ENCODE measurements around the gene ARMH1.
A peak's percentile ranks its signal among the peaks of the same experiment; 100 is the strongest.
"Not testable (repeated sequence)": the region's sequence is repeated elsewhere in the genome, so short reads cannot be mapped to it uniquely, and the experiment has no call there.

Gene ARMH1

DNA sequence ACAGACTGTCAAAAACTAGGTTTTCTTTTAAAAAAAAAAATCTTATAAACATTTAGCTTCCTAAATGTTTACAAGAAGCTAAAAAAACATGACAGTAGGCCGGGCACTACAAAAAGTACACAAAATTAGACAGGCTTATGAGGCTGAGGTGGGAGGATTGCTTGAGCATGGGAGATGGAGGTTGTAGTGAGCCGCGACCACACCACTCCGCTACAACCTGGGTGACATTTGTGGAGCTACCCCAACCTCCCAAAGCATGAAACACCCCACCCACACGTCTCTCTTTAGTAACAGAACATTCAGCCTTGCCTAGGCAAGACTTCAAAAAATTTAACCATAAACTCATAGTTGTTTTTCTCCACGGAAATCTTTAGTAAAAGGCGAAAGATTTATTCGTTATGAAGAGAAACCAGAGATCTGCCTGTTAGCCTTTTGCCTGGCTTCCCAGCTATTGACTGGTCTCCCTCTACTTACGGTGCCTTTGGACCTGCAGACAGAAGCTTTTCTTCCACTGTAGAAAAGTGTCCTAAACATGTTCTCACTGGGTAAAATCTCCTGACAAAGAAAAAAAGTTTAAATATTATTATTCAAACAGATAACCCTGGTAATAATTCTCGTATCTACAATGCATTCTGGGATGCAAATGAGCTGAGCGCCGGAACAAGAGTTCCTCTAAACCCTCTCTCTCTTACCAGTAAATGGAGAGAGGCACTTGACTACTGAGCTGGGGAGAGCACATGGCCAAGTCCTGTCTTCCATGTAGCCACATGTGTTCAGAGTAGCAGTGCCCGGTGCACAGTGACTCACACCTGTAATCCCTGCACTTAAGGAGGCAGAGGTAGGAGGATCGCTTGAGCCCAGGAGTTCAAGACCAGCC lies 47.2 kb downstream of the ARMH1 start:
- peak in 2 of 3 experiments; percentile 52 to 62 for DNase-seq (ENCODE audit: low read depth in 3 of 3)

GRCh38 chr1:44723064-44723463 lies 48.5 kb downstream of the ARMH1 start:
- no peak for DNase-seq (ENCODE audit: low read depth in 3 of 3)

- DNase-seq (ENCODE audit: low read depth in 3 of 3), result peak in 1 of 3 experiments; percentile 34
Observed at GRCh38 chr1:44723496-44724295, 49.2 kb downstream of the ARMH1 start.

GRCh38 chr1:44724296-44724954 lies 49.9 kb downstream of the ARMH1 start:
- no peak for DNase-seq (ENCODE audit: low read depth in 3 of 3)

- DNase-seq (ENCODE audit: low read depth in 3 of 3), result no peak
Observed at GRCh38 chr1:44724955-44725698, 50.6 kb downstream of the ARMH1 start.

GRCh38 chr1:44730741-44731512 lies 56.4 kb downstream of the ARMH1 start, which contains the start of gene RNU5D-1:
TSS of gene RNU5D-1 (minus strand) at chr1:44731170.
- DNase-seq (ENCODE audit: low read depth in 3 of 3), result peak; percentile 86 to 90 (median 90)

- DNase-seq (ENCODE audit: low read depth in 3 of 3), result no peak
Observed at GRCh38 chr1:44733365-44733764, 58.9 kb downstream of the ARMH1 start.

GRCh38 chr1:44733784-44734183 lies 59.3 kb downstream of the ARMH1 start:
- no peak for DNase-seq (ENCODE audit: low read depth in 3 of 3)

DNA sequence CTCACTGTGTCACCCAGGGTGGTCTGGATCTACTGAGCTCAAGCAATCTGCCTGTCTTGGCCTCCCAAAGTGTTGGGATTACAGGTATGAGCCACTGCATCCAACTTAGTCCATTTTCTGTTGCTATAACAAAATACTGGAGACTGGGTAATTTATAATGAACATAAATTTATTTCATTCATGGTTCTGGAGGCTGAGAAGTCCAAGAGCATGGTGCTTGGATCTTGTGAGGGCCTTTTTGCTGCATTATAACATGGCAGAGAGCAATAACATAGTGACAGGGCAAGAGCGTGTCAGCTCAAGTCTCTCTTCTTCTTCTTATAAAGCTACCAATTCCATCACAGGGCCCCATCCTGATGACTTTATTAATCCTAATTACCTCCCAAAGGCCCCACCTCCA lies 61.5 kb downstream of the ARMH1 start:
- no peak for DNase-seq (ENCODE audit: low read depth in 3 of 3)

DNA sequence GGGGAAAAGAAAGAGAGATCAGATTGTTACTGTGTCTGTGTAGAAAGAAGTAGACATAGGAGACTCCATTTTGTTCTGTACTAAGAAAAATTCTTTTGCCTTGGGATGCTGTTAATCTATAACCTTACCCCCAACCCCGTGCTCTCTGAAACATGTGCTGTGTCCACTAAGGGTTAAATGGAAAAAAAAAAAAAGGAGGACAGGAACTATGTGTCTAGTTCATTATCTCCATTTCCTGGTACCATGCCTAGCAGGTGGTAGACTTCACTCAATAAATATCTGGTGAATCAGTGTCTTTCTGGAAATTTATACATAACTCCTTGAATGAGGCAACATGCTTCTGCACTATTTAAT lies 64.4 kb downstream of the ARMH1 start:
- not testable (repeated sequence) for DNase-seq (ENCODE audit: low read depth in 3 of 3)

- peak; percentile 95 for DNase-seq (ENCODE audit: low read depth in 3 of 3)
Observed at GRCh38 chr1:44739307-44740178, 65.0 kb downstream of the ARMH1 start, which contains the start of gene KIF2C. TSS of gene KIF2C (plus strand) at chr1:44739837. CDS start at chr1:44739933, 96 bp downstream.

GRCh38 chr1:44740179-44740617 lies 65.7 kb downstream of the ARMH1 start:
- no peak for DNase-seq (ENCODE audit: low read depth in 3 of 3)

DNA sequence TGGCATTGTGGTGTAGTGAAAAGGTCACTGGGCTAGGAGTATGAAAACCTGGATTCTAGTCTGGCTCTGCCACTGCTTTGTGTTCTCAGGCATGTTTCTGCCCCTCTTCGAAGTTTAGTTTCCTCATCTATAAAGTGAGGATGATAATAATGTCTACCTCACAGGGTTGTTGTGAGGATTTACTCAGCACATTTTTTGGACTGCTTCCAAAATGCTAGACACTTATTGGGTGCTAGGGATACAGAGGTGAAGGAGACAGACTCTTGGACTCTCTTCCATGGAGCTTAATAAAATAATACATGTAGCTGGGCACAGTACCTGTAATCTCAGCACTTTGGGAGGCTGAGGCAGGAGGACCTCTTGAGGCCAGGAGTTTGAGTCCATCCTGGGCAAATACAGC lies 68.7 kb downstream of the ARMH1 start:
- no peak for DNase-seq (ENCODE audit: low read depth in 3 of 3)

DNA sequence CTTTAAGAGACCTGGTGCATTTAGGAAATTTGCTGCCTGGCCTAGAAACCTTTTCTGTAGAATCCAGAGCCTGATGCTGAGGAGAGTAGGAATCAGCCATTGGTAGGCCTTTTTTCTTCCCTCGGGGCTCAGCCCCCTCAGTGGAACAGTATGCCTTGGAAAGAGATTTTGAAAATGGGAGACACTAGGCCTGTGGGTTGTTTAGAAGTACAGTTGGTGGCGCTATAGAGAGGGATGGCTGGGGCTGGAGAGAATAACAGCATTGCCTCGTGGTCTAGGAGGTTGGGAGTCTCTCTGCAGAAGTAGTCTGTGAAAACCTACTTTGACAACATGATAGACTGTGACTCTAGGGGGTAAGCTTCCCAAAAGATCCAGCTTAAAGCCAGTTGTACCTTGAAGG lies 73.4 kb downstream of the ARMH1 start:
- no peak for DNase-seq (ENCODE audit: low read depth in 3 of 3)

DNA sequence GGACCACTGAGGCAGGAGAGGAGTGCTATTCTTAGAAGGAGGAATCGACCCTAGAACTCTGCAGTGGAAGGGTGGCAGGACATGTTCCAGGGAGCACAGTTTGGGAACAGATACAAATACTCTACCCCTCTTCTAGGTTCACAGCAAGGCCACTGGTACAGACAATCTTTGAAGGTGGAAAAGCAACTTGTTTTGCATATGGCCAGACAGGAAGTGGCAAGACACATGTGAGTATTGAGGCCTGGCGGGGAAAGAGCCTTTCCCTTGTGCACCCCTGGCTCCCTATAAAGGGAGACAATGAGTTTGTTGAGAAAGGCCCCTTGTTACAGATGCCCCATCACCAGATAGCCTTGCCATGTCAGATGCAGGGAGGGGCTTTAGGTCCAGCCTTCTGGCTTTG lies 82.9 kb downstream of the ARMH1 start:
- DNase-seq (ENCODE audit: low read depth in 3 of 3), result no peak

- no peak for DNase-seq (ENCODE audit: low read depth in 3 of 3)
Observed at GRCh38 chr1:44759077-44759476, 84.6 kb downstream of the ARMH1 start.

DNA sequence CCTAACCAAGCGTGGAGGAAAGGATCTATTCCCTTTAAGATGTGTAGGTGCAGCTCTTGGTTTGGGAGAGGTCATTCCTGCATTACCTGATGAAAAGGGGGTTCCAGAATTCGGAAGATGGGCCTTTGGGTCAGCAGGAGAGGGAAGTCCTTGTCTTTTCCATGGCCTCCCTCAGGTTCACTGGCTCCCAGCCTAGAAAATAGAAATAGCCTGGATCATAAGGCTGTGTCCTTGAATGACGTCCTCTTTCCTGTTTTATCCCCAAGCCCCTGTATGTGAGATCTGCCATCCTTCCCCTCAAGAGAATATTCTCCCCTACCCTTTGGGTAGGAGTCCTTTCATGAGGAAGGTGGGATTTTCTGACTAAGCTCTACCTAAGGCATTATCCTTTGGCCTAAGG lies 86.4 kb downstream of the ARMH1 start:
- DNase-seq (ENCODE audit: low read depth in 3 of 3), result no peak

- not testable (repeated sequence) for DNase-seq (ENCODE audit: low read depth in 3 of 3)
Observed at GRCh38 chr1:44766421-44766820, 91.9 kb downstream of the ARMH1 start.
